ENCODE results near the gene HIVEP3.

- TF ChIP-seq, protein P1, sequence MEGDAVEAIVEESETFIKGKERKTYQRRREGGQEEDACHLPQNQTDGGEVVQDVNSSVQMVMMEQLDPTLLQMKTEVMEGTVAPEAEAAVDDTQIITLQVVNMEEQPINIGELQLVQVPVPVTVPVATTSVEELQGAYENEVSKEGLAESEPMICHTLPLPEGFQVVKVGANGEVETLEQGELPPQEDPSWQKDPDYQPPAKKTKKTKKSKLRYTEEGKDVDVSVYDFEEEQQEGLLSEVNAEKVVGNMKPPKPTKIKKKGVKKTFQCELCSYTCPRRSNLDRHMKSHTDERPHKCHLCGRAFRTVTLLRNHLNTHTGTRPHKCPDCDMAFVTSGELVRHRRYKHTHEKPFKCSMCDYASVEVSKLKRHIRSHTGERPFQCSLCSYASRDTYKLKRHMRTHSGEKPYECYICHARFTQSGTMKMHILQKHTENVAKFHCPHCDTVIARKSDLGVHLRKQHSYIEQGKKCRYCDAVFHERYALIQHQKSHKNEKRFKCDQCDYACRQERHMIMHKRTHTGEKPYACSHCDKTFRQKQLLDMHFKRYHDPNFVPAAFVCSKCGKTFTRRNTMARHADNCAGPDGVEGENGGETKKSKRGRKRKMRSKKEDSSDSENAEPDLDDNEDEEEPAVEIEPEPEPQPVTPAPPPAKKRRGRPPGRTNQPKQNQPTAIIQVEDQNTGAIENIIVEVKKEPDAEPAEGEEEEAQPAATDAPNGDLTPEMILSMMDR (IDR thresholded peaks at IDR 0.05; ENCODE audit: low read depth, low read length), result no peak
- no peak for TF ChIP-seq POLR2A (IDR thresholded peaks at IDR 0.05; ENCODE audit: extremely low read depth, insufficient read length)
These were observed 301.4 kb downstream of the HIVEP3 start for GRCh38 chr1:41617336-41617735.
